Measurements from ENCODE around the gene SLC35B2. TPM values are rescaled to one million over a fixed set of nuclear protein-coding genes. Genes with fewer than 3 reads are reported as not detected.

SLC35B2 gene
- total and polyA plus RNA-seq, 9 of the 15 experiments (the other 6 are each of a cell fraction or from before 2014, with no cell fraction given), result 14.5 to 59.1 (median 47.1) TPM

- TF ChIP-seq GTF3C2 (IDR thresholded peaks at IDR 0.05; ENCODE audit: borderline replicate concordance, extremely low read depth, insufficient read length) (no peak), ZNF143 (CRISPR knock-in tag; IDR thresholded peaks at IDR 0.05) (no peak), NRF1 (conservative IDR thresholded peaks at IDR 0.05 in 1 of 2, IDR thresholded peaks at IDR 0.05 in 1 of 2) (no peak), CBX8 (IDR thresholded peaks at IDR 0.05; ENCODE audit: borderline replicate concordance, extremely low read depth, low read depth, low read length, poor library complexity, severe bottlenecking) (no peak), ZNF79 (CRISPR knock-in tag; IDR thresholded peaks at IDR 0.05; ENCODE audit: low read depth) (no peak; the same call in 1 of the 2 replicates), MTF1 (CRISPR knock-in tag; IDR thresholded peaks at IDR 0.05; ENCODE audit: borderline replicate concordance) (no peak), ZBTB34 (CRISPR knock-in tag; IDR thresholded peaks at IDR 0.05) (no peak), RNF219 (CRISPR knock-in tag; IDR thresholded peaks at IDR 0.05) (no peak), BRD4 (IDR thresholded peaks at IDR 0.05) (no peak), ZNF449 (CRISPR knock-in tag; IDR thresholded peaks at IDR 0.05) (no peak), SETDB1 (IDR thresholded peaks at IDR 0.05; ENCODE audit: low read length) (no peak), PRMT5 (CRISPR knock-in tag; IDR thresholded peaks at IDR 0.05) (no peak), NCOR1 (IDR thresholded peaks at IDR 0.05) (no peak), ASH1L (IDR thresholded peaks at IDR 0.05; ENCODE audit: borderline replicate concordance, low read depth, partially characterized antibody) (no peak), ZNF511 (CRISPR knock-in tag; IDR thresholded peaks at IDR 0.05) (no peak), ESRRB (CRISPR knock-in tag; IDR thresholded peaks at IDR 0.05; ENCODE audit: borderline replicate concordance) (no peak), HSF4 (CRISPR knock-in tag; IDR thresholded peaks at IDR 0.05; ENCODE audit: borderline replicate concordance) (no peak), HNRNPLL (IDR thresholded peaks at IDR 0.05; ENCODE audit: low read depth, low read length, poor library complexity, severe bottlenecking) (no peak), MAFK (IDR thresholded peaks at IDR 0.05; ENCODE audit: low read length) (no peak; the same call in 1 of the 2 replicates)
These were observed 511 bp upstream of the SLC35B2 start (continued) for GRCh38 chr6:44257753-44258324.

Data from K562 (cell line).